Neural crest cell (in vitro differentiated cells): Measurements from ENCODE around the gene GNA12. TPM values are rescaled to one million over a fixed set of nuclear protein-coding genes. Genes with fewer than 3 reads are reported as not detected.
A peak's percentile ranks its signal among the peaks of the same experiment; 100 is the strongest.

ENCODE experiments used
- DNase-seq: peaks from one replicate; pipeline ENCODE4 v3.0.0; 2021; ENCODE audit warnings: low read depth, mixed read lengths, low spot score
- H3K27ac Mint-ChIP-seq: one replicate; pipeline ENCODE4 v1.8.0; 2021; ENCODE audit warnings: mild to moderate bottlenecking, mixed read lengths; ENCODE audit not compliant: unreplicated experiment
- H3K27me3 Mint-ChIP-seq: 2 replicates; pipeline ENCODE4 v1.8.0; 2021; ENCODE audit warnings: low read depth, mild to moderate bottlenecking, mixed read lengths
- H3K36me3 Mint-ChIP-seq: 2 replicates; pipeline ENCODE4 v1.8.0; 2021; ENCODE audit warnings: low read depth, mild to moderate bottlenecking, mixed read lengths
- H3K4me1 Mint-ChIP-seq: 2 replicates; pipeline ENCODE4 v1.8.0; 2021; ENCODE audit warnings: mixed read lengths
- H3K4me3 Mint-ChIP-seq: one replicate; pipeline ENCODE4 v1.8.0; 2021; ENCODE audit warnings: mild to moderate bottlenecking, mixed read lengths
- H3K9me3 Mint-ChIP-seq: 2 replicates; pipeline ENCODE4 v1.8.0; 2021; ENCODE audit warnings: mixed read lengths
- CTCF ChIP-seq: fragments of 200-600 bp; sonication (generic); conservative IDR thresholded peaks from 2 replicates; pipeline ENCODE4 v1.5.0; 2021; ENCODE audit warnings: antibody characterized with exemption, mild to moderate bottlenecking
- total RNA-seq: library from RNA; stranded (reverse); gene quantifications from 2 replicates; pipeline ENCODE4 v1.2.1, GENCODE V29; 2021

Gene GNA12
- total RNA-seq, 1 donor from 2014 or later = 63.5 TPM

- Mint-ChIP-seq H3K36me3 (no peaks in the 10 kb centered on the region), H3K27me3 (no peaks in the 10 kb centered on the region), H3K27ac (no peak overlapping the region), H3K4me1 (peaks cover 17% of the 10 kb centered on the region), H3K9me3 (no peaks in the 10 kb centered on the region), H3K4me3 (no peak overlapping the region)
- TF ChIP-seq CTCF = no peak
- DNase-seq = no peak
Observed at GRCh38 chr7:2880051-2880450, 35.9 kb upstream of the GNA12 start.

DNA sequence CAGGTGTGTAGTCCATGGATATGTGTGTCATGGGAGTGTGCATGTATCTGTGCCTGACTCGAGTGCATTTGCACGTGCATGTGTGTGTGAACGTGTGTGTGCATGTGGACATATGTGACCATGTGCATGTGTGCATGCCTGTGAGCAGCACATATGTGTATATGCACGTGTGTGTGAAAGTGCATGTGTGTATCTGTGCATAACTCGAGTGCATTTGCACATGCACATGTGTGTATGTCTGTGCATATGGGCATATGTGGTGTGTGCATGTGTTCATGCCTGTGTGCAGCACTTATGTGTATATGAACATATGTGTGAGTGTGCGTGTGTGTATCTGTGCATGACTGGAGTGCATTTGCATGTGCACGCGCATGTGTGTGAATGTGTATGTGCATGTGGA is 35.2 kb upstream of the GNA12 start:
- Mint-ChIP-seq H3K4me1 (peaks cover 17% of the 10 kb centered on the region), H3K4me3 (no peak overlapping the region), H3K9me3 (no peaks in the 10 kb centered on the region), H3K27me3 (no peaks in the 10 kb centered on the region), H3K27ac (peak overlapping the region; percentile 78), H3K36me3 (no peaks in the 10 kb centered on the region)
- no peak for DNase-seq
- TF ChIP-seq CTCF = no peak

- no peak for TF ChIP-seq CTCF
- Mint-ChIP-seq H3K4me1 (peaks cover 17% of the 10 kb centered on the region), H3K4me3 (no peak overlapping the region), H3K27ac (no peak overlapping the region), H3K36me3 (no peaks in the 10 kb centered on the region), H3K27me3 (no peaks in the 10 kb centered on the region), H3K9me3 (no peaks in the 10 kb centered on the region)
- no peak for DNase-seq
Observed at GRCh38 chr7:2878306-2878705, 34.2 kb upstream of the GNA12 start.

DNA sequence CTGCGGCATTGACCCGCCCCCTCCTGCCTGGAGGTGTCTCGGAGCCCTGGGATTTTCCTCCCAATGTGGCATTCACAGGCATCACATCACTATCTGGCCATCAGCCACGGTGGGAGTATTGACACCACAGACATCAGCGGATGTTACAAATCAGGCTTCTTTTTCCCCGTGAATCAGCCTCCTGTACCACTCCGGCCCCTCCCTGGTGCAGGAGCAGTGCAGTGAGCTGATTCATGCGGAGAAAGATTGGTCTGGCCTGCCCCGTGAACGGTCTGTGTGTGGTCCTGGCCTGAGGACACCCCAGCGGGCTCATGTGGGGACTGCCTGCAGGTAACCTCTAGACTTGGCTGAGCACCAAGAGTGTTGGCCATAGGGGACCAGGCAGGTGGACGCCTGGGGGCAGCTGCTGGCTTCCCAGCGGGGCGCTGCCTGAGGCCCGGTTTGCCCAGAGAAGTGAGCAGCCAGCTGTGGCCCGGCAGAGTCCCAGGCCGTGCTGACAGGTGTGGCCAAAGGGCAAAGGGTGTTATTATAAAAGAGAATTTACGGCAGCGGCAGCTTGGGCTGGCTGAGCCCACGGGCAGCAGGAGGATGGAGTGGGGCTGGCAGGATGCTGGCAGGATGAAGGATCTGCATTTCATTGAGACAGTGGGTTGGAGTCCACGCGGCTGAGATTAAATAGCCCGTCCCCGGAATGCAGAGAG is 32.1 kb upstream of the GNA12 start:
- no peaks in the 10 kb centered on the region for H3K36me3 Mint-ChIP-seq
- peaks cover 24% of the 10 kb centered on the region for H3K4me1 Mint-ChIP-seq
- TF ChIP-seq CTCF = no peak
- H3K27me3 Mint-ChIP-seq = no peaks in the 10 kb centered on the region
- H3K9me3 Mint-ChIP-seq = no peaks in the 10 kb centered on the region
- no peak overlapping the region for H3K4me3 Mint-ChIP-seq
- no peak for DNase-seq
- no peak overlapping the region for H3K27ac Mint-ChIP-seq

GRCh38 chr7:2873686-2874551 is 29.8 kb upstream of the GNA12 start:
- no peak for TF ChIP-seq CTCF
- no peak for DNase-seq
- Mint-ChIP-seq H3K27me3 (no peaks in the 10 kb centered on the region), H3K36me3 (no peaks in the 10 kb centered on the region), H3K9me3 (no peaks in the 10 kb centered on the region), H3K27ac (peak overlapping the region; percentile 98), H3K4me3 (no peak overlapping the region), H3K4me1 (peaks cover 16% of the 10 kb centered on the region)
